H1 (cell line): ENCODE measurements around the gene WDR45B. TPM values are rescaled to one million over a fixed set of nuclear protein-coding genes. Genes with fewer than 3 reads are reported as not detected.

ENCODE experiments used
- ASH2L ChIP-seq: fragments of 200-600, 300-600 bp; sonication (generic); IDR thresholded peaks from one replicate; pipeline ENCODE4 v1.7.1; 2017; ENCODE audit warnings: low read length
- CBX5 ChIP-seq: fragments of 300-800, 300-1000 bp; sonication (generic); IDR thresholded peaks from 2 replicates; pipeline ENCODE4 v1.7.1; 2016; ENCODE audit warnings: antibody characterized with exemption, low read length, low read depth
- CEBPB ChIP-seq: IDR thresholded peaks from 2 replicates; pipeline ENCODE4 v1.6.1; 2012; ENCODE audit warnings: low read depth, low read length
- CHD1 ChIP-seq: IDR thresholded peaks from 2 replicates; pipeline ENCODE4 v1.6.1; 2012; ENCODE audit warnings: low read depth, low read length, improper control_type of control experiment
- TAF1 ChIP-seq: IDR thresholded peaks from 2 replicates; pipeline ENCODE4 v1.6.1; 2011; ENCODE audit warnings: mild to moderate bottlenecking, low read depth, low read length
- polyA plus RNA-seq, 7 experiments: library from polyadenylated mRNA; depleted of rRNA in 3 of 7; stranded (reverse) in 5 of 7; unstranded in 2 of 7; fragments of >200 nt in 5 of 7; fragments of 200-250 nt in 2 of 7; gene quantifications; 1 replicate in 5 of 7; 2 replicates in 1 of 7; 4 replicates in 1 of 7; pipeline versions ENCODE4 v1.2.1 to v1.2.3, GENCODE V29; 2011 to 2013; ENCODE audit warnings: missing spikeins in 2 of 7, mixed read lengths in 2 of 7
- total RNA-seq: library from RNA; stranded (reverse); fragmentation: NEBNext Ultra II Directional; extraction: Animal tissue kit (Norgen Biotek cat#: 25700); gene quantifications from 2 replicates; pipeline ENCODE4 v1.2.1, GENCODE V29; 2021
- TF ChIP-seq, protein P1 (sequence below): fragments of 300-600 bp; sonication (generic); IDR thresholded peaks from 2 replicates; pipeline ENCODE4 v1.7.1; 2012; ENCODE audit warnings: low read length, moderate library complexity, mild to moderate bottlenecking, inconsistent platforms; ENCODE audit not compliant: insufficient replicate concordance
- TF ChIP-seq, protein P2 (sequence below): IDR thresholded peaks from 2 replicates; pipeline ENCODE4 v1.6.1; 2012; ENCODE audit warnings: inconsistent platforms

The WDR45B gene
- total and polyA plus RNA-seq, 2 of the 8 experiments (the other 6 are each of a cell fraction or from before 2014, with no cell fraction given): 82.0 to 100 TPM

DNA sequence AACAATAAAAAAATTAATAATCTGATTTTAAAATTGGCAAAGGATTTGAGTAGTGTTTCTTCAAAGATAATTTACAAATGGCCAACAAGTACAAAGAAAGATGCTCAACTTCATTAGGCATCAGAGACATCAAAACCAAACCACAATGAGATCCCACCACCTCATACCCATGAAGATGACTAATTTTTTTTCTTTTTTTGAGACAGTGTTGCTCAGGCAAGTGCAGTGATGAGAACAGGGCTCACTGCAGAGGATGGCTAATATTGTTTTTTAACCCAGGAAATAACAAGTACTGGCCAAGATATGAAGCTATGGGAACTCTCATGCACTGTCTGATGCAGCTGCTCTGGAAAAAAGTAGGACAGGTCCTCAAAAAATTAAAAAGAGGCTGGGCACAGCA is 14.9 kb downstream of the WDR45B start (continued):
- TF ChIP-seq, protein P1, sequence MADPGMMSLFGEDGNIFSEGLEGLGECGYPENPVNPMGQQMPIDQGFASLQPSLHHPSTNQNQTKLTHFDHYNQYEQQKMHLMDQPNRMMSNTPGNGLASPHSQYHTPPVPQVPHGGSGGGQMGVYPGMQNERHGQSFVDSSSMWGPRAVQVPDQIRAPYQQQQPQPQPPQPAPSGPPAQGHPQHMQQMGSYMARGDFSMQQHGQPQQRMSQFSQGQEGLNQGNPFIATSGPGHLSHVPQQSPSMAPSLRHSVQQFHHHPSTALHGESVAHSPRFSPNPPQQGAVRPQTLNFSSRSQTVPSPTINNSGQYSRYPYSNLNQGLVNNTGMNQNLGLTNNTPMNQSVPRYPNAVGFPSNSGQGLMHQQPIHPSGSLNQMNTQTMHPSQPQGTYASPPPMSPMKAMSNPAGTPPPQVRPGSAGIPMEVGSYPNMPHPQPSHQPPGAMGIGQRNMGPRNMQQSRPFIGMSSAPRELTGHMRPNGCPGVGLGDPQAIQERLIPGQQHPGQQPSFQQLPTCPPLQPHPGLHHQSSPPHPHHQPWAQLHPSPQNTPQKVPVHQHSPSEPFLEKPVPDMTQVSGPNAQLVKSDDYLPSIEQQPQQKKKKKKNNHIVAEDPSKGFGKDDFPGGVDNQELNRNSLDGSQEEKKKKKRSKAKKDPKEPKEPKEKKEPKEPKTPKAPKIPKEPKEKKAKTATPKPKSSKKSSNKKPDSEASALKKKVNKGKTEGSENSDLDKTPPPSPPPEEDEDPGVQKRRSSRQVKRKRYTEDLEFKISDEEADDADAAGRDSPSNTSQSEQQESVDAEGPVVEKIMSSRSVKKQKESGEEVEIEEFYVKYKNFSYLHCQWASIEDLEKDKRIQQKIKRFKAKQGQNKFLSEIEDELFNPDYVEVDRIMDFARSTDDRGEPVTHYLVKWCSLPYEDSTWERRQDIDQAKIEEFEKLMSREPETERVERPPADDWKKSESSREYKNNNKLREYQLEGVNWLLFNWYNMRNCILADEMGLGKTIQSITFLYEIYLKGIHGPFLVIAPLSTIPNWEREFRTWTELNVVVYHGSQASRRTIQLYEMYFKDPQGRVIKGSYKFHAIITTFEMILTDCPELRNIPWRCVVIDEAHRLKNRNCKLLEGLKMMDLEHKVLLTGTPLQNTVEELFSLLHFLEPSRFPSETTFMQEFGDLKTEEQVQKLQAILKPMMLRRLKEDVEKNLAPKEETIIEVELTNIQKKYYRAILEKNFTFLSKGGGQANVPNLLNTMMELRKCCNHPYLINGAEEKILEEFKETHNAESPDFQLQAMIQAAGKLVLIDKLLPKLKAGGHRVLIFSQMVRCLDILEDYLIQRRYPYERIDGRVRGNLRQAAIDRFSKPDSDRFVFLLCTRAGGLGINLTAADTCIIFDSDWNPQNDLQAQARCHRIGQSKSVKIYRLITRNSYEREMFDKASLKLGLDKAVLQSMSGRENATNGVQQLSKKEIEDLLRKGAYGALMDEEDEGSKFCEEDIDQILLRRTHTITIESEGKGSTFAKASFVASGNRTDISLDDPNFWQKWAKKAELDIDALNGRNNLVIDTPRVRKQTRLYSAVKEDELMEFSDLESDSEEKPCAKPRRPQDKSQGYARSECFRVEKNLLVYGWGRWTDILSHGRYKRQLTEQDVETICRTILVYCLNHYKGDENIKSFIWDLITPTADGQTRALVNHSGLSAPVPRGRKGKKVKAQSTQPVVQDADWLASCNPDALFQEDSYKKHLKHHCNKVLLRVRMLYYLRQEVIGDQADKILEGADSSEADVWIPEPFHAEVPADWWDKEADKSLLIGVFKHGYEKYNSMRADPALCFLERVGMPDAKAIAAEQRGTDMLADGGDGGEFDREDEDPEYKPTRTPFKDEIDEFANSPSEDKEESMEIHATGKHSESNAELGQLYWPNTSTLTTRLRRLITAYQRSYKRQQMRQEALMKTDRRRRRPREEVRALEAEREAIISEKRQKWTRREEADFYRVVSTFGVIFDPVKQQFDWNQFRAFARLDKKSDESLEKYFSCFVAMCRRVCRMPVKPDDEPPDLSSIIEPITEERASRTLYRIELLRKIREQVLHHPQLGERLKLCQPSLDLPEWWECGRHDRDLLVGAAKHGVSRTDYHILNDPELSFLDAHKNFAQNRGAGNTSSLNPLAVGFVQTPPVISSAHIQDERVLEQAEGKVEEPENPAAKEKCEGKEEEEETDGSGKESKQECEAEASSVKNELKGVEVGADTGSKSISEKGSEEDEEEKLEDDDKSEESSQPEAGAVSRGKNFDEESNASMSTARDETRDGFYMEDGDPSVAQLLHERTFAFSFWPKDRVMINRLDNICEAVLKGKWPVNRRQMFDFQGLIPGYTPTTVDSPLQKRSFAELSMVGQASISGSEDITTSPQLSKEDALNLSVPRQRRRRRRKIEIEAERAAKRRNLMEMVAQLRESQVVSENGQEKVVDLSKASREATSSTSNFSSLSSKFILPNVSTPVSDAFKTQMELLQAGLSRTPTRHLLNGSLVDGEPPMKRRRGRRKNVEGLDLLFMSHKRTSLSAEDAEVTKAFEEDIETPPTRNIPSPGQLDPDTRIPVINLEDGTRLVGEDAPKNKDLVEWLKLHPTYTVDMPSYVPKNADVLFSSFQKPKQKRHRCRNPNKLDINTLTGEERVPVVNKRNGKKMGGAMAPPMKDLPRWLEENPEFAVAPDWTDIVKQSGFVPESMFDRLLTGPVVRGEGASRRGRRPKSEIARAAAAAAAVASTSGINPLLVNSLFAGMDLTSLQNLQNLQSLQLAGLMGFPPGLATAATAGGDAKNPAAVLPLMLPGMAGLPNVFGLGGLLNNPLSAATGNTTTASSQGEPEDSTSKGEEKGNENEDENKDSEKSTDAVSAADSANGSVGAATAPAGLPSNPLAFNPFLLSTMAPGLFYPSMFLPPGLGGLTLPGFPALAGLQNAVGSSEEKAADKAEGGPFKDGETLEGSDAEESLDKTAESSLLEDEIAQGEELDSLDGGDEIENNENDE: no peak
- no peak for TF ChIP-seq ASH2L
- TF ChIP-seq CEBPB: no peak
- no peak for TF ChIP-seq CHD1
- TF ChIP-seq CBX5: no peak
- TF ChIP-seq, protein P2, sequence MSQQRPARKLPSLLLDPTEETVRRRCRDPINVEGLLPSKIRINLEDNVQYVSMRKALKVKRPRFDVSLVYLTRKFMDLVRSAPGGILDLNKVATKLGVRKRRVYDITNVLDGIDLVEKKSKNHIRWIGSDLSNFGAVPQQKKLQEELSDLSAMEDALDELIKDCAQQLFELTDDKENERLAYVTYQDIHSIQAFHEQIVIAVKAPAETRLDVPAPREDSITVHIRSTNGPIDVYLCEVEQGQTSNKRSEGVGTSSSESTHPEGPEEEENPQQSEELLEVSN: no peak
- TF ChIP-seq TAF1: no peak
